ENCODE data around the gene INF2.

DNA sequence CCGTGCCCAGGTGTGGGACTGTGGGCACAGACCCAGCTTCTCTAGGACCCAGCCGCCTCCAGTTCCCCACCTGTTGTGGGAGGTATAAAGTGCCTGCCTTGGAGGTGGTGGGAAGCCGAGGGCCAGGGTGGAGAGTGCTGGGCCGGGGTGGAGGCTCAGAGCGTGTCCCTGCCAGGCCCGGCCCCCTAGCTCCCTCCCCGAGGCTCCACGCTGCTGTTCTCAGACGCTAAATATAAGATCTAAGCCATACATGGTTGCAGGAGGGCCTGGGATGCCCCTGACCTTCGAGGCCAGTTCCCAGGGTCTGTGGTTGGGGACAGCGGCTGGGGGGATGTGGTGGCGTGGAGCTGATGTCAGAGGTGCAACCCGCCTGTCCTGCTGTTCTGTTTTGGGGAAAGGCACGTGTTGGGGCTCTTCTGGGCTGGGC, 10.8 kb downstream of the INF2 start:
- TF ChIP-seq EZH2 (optimal IDR thresholded peaks at IDR 0.05; ENCODE audit: low read depth, low read length), result no peak
- TF ChIP-seq, protein P1, sequence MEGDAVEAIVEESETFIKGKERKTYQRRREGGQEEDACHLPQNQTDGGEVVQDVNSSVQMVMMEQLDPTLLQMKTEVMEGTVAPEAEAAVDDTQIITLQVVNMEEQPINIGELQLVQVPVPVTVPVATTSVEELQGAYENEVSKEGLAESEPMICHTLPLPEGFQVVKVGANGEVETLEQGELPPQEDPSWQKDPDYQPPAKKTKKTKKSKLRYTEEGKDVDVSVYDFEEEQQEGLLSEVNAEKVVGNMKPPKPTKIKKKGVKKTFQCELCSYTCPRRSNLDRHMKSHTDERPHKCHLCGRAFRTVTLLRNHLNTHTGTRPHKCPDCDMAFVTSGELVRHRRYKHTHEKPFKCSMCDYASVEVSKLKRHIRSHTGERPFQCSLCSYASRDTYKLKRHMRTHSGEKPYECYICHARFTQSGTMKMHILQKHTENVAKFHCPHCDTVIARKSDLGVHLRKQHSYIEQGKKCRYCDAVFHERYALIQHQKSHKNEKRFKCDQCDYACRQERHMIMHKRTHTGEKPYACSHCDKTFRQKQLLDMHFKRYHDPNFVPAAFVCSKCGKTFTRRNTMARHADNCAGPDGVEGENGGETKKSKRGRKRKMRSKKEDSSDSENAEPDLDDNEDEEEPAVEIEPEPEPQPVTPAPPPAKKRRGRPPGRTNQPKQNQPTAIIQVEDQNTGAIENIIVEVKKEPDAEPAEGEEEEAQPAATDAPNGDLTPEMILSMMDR (IDR thresholded peaks at IDR 0.05; ENCODE audit: low read length), result no peak

Data from MM.1S (cell line).